Stimulated activated CD8-positive, alpha-beta memory T cell treated with anti-CD3 and anti-CD28 coated beads, Interleukin-12 subunit alpha, Interleukin-12 subunit beta, amount 100 ng/mL, for 24 hours (primary cell): Measurements from ENCODE around the gene CYP2A6.

Experiments
- DNase-seq: peaks from one replicate; pipeline ENCODE4 v3.0.0-alpha.2; 2020; ENCODE audit errors: extremely low read depth

Gene CYP2A6

DNA sequence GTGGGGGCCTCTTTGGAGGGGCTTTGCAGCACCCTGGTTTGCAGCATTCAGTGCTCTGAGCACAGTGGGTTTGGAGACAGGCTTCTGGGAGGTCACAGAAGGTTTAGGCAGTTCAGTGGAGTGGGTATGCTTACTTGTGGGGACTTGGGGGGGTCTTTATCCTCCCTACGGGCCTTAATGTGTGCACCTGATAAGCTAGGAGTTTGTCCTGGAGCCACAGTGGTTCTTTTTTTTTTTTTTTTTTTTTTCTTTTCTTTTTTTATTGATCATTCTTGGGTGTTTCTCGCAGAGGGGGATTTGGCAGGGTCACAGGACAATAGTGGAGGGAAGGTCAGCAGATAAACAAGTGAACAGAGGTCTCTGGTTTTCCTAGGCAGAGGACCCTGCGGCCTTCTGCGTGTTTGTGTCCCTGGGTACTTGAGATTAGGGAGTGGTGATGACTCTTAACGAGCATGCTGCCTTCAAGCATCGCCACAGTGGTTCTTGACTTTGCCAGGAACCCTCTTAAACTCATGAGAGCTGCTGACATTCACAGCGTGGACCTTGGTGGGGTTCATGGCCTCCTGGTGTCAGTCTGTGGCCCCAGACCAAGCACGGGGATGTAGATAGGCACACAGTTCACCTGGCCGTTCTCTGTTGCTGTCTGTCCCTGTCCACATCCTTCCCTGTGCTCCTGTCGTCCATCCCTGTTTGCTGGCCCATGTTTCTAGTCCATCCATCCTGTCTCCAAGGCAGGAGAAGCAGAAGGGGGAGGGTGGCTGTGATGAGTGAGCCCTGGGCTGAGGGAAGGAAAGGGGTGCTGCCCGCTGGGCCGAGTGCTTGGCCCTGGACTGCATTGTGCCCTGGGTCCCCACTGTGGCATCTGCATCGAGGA, 48.6 kb downstream of the CYP2A6 start:
- DNase-seq: no peak

GRCh38 chr19:40800997-40801377, 49.3 kb downstream of the CYP2A6 start:
- DNase-seq: no peak

DNA sequence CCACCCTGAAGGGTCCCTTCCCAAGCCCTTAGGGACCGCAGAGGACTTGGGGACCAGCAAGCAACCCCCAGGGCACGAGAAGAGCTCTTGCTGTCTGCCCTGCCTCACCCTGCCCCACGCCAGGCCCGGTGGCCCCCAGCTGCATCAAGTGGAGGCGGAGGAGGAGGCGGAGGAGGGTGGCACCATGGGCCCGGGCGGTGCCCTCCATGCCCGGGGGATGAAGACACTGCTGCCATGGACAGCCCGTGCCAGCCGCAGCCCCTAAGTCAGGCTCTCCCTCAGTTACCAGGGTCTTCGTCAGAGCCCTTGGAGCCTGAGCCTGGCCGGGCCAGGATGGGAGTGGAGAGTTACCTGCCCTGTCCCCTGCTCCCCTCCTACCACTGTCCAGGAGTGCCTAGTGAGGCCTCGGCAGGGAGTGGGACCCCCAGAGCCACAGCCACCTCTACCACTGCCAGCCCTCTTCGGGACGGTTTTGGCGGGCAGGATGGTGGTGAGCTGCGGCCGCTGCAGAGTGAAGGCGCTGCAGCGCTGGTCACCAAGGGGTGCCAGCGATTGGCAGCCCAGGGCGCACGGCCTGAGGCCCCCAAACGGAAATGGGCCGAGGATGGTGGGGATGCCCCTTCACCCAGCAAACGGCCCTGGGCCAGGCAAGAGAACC, 49.8 kb downstream of the CYP2A6 start:
- no peak for DNase-seq

GRCh38 chr19:40799558-40800338, 50.5 kb downstream of the CYP2A6 start:
- no peak for DNase-seq

GRCh38 chr19:40798683-40799557, 51.3 kb downstream of the CYP2A6 start, which contains the start of gene EGLN2:
EGLN2 (plus strand) TSS chr19:40799191; CDS start chr19:40800573, 1,382 bp downstream.
- DNase-seq: peak; percentile 100

GRCh38 chr19:40797963-40798682, 52.1 kb downstream of the CYP2A6 start:
- no peak for DNase-seq

- DNase-seq: no peak
These were observed 52.9 kb downstream of the CYP2A6 start for GRCh38 chr19:40797166-40797962.
